Fibroblast of villous mesenchyme (primary cell): ENCODE data around the gene CPAMD8. TPM values are rescaled to one million over a fixed set of nuclear protein-coding genes. Genes with fewer than 3 reads are reported as not detected.

ENCODE experiments used
- DNase-seq: peaks from one replicate; pipeline ENCODE4 v3.0.0-alpha.2; 2010; ENCODE audit warnings: low read depth
- H3K4me3 ChIP-seq: 2 replicates; pipeline ENCODE4 v1.5.1; 2011; ENCODE audit warnings: low read depth, mild to moderate bottlenecking, low read length
- total RNA-seq: library from RNA; depleted of rRNA; stranded (reverse); fragments of >200 nt; gene quantifications from 2 replicates; pipeline ENCODE4 v1.2.3, GENCODE V29; 2012
- TF ChIP-seq, protein P1 (sequence below): IDR thresholded peaks from 2 replicates; pipeline ENCODE4 v1.5.1; 2012; ENCODE audit warnings: low read depth, mild to moderate bottlenecking, low read length; ENCODE audit not compliant: insufficient read depth

The CPAMD8 gene
- total RNA-seq, 1 donor = 0.43 TPM

DNA sequence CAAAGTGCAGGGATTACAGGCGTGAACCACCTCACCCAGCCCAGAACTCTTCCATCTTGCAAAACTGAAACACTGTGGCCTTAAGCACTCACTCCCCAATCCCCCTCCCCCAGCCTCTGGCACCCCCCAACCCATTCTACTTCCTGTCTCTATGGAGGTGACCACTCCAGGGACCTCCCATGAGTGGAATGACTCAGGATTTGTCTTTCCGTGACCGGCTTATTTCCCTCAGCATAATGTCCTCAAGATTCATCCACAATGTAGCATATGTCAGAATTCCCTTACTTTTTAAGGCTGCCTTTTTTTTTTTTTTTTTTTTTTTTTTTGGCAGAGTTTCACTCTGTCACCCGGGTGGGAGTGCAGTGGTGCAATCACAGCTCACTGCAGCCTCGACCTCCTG lies 141.4 kb downstream of the CPAMD8 start:
- no peak overlapping the region for H3K4me3 ChIP-seq
- DNase-seq = no peak
- TF ChIP-seq, protein P1, sequence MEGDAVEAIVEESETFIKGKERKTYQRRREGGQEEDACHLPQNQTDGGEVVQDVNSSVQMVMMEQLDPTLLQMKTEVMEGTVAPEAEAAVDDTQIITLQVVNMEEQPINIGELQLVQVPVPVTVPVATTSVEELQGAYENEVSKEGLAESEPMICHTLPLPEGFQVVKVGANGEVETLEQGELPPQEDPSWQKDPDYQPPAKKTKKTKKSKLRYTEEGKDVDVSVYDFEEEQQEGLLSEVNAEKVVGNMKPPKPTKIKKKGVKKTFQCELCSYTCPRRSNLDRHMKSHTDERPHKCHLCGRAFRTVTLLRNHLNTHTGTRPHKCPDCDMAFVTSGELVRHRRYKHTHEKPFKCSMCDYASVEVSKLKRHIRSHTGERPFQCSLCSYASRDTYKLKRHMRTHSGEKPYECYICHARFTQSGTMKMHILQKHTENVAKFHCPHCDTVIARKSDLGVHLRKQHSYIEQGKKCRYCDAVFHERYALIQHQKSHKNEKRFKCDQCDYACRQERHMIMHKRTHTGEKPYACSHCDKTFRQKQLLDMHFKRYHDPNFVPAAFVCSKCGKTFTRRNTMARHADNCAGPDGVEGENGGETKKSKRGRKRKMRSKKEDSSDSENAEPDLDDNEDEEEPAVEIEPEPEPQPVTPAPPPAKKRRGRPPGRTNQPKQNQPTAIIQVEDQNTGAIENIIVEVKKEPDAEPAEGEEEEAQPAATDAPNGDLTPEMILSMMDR = no peak

DNA sequence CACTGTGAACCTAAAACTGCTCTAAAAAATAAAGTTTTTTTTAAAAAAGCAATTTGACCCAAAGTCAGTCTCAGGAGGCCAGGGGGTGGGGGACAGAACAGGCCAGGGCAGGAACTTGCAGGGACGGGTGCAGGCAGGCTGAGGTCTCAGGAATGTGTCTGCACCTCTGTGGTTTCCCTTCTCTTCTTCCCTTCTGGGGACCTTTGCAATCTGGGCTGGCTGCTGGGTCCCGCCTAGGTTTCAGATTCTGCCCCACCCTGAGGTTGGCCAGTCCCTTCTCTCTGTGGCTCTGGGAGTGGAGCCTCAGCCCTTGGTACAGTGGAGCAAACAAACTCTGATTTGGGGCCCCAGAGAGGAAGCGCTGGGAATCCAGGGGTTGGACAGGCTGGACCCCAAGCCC lies 143.1 kb downstream of the CPAMD8 start:
- no peak for DNase-seq
- no peak overlapping the region for H3K4me3 ChIP-seq
- TF ChIP-seq, protein P1 = no peak

- DNase-seq = no peak
- no peak overlapping the region for H3K4me3 ChIP-seq
- TF ChIP-seq, protein P1 = no peak
These were observed 144.5 kb downstream of the CPAMD8 start for GRCh38 chr19:16882146-16882545.

DNA sequence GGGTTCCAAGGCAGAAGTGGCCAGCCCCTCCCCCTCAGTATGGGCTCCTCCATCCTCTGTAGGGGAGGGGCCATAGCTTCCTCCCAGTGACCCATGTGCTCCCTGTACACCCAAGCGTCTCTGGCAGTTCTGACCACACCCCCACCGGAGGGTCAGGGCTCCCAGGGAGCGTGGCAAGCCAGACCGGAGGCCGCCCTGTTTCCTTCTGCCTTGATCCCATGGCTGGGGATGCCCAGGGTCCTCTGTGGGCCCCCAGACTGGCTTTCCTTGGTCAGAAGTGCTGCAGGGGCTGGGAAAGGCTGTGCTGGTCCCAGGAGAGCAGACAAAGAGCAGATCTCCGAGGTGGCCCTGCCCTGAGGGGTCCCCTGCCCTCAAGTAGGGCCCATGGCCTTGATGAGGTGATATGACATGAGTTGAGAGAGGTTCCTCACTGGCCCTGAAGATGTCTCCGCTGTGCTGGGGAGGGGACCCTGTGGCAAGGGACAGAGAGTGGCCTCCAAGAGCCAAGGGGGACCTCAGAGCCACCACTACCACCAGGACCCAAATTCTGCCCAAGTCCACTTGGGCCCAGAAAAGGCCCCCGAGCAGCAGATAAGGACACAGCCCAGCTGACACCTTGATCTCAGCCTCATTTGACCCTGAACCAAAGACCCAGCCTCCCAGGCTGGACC lies 145.6 kb downstream of the CPAMD8 start:
- TF ChIP-seq, protein P1 = no peak
- no peak for DNase-seq
- H3K4me3 ChIP-seq = no peak overlapping the region

DNA sequence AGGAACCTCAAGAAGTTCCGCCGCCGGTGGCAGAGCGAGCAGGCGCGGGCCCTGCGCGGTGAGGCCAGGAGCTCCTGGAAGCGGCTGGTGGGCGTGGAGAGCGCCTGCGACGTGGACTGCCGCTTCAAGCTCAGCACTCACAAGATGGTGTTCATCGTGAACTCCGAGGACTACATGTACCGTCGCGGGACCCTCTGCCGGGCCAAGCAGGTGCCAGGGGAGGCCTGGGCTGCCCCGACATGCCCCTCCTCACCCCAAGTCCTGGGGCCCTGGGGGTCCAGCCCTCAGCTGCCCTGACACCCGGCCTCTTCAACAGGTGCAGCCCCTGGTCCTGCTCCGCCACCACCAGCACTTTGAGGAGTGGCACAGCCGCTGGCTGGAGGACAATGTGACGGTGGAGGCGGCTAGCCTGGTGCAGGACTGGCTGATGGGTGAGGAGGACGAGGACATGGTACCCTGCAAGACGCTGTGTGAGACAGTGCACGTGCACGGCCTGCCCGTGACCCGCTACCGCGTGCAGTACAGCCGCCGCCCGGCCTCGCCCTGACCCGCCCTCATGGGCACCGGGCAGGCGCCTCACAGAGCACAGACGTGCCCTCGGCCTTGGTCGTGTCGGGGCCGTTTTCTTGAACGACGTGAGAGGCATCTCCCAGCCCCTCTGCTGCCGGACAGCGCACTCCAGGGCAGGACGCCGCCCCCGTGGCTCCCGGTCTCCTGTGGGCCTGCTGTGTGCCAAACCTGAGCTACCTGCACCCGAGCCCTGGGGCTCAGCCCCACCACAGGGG lies 148.2 kb downstream of the CPAMD8 start:
- no peak overlapping the region for H3K4me3 ChIP-seq
- TF ChIP-seq, protein P1 = no peak
- DNase-seq = no peak

- no peak overlapping the region for H3K4me3 ChIP-seq
- TF ChIP-seq, protein P1 = no peak
- DNase-seq = no peak
These were observed 149.0 kb downstream of the CPAMD8 start for GRCh38 chr19:16877581-16877980.
